Liver (tissue), 9 donors: Measurements from ENCODE around the gene LCE2C. TPM values are rescaled to one million over a fixed set of nuclear protein-coding genes. Genes with fewer than 3 reads are reported as not detected.

ENCODE experiments used
- DNase-seq: peaks from one replicate; pipeline ENCODE4 v3.0.0-alpha.2; 2017; ENCODE audit warnings: low spot score
- H3K27ac ChIP-seq, 2 donors: one replicate each; pipeline ENCODE4 v1.7.0; 2013; ENCODE audit warnings: inconsistent platforms in 2 of 2, low read length in 2 of 2, control low read depth in 1 of 2, low read depth in 1 of 2, mild to moderate bottlenecking in 1 of 2
- H3K27me3 ChIP-seq, 4 donors: one replicate each; pipeline versions ENCODE4 v1.6.1 to v1.7.0; 2013; ENCODE audit warnings: low read length in 3 of 4, inconsistent platforms in 1 of 4, mild to moderate bottlenecking in 1 of 4, moderate library complexity in 1 of 4; ENCODE audit not compliant: control insufficient read depth in 4 of 4, insufficient read depth in 4 of 4
- H3K36me3 ChIP-seq, 4 donors: one replicate each; pipeline versions ENCODE4 v1.6.1 to v1.7.0; 2013; ENCODE audit warnings: low read length in 3 of 4, mild to moderate bottlenecking in 3 of 4, low read depth in 1 of 4, moderate library complexity in 1 of 4; ENCODE audit not compliant: control insufficient read depth in 4 of 4, insufficient read depth in 3 of 4
- H3K4me1 ChIP-seq, 4 donors: one replicate each; pipeline versions ENCODE4 v1.6.1 to v1.7.0; 2013; ENCODE audit warnings: low read length in 3 of 4, mild to moderate bottlenecking in 3 of 4, moderate library complexity in 1 of 4; ENCODE audit not compliant: control insufficient read depth in 4 of 4, insufficient read depth in 4 of 4
- H3K4me3 ChIP-seq, 3 donors: one replicate each; pipeline versions ENCODE4 v1.6.1 to v1.7.0; 2013; ENCODE audit warnings: low read length in 3 of 3, control low read depth in 1 of 3, low read depth in 1 of 3, mild to moderate bottlenecking in 1 of 3
- H3K9ac ChIP-seq, 2 donors: one replicate each; pipeline ENCODE4 v1.7.0; 2013; ENCODE audit warnings: low read length in 2 of 2, mild to moderate bottlenecking in 2 of 2, moderate library complexity in 2 of 2, control low read depth in 1 of 2, low read depth in 1 of 2
- H3K9me3 ChIP-seq, 4 donors: one replicate each; pipeline versions ENCODE4 v1.6.1 to v1.7.0; 2013; ENCODE audit warnings: low read length in 3 of 4; ENCODE audit not compliant: control insufficient read depth in 4 of 4
- ATF3 ChIP-seq: IDR thresholded peaks from 2 replicates; pipeline ENCODE4 v1.6.1; 2016; ENCODE audit warnings: antibody characterized with exemption
- CTCF ChIP-seq: fragments of 150-350 bp; IDR thresholded peaks from 2 replicates; pipeline ENCODE4 v1.5.1; 2017; ENCODE audit warnings: improper control_type of control experiment, low read depth, low read length; ENCODE audit not compliant: missing input control
- EGR1 ChIP-seq, 2 donors: IDR thresholded peaks; 2 replicates each; pipeline ENCODE4 v1.6.1; 2016 to 2018; ENCODE audit warnings: antibody characterized with exemption in 2 of 2, low read depth in 2 of 2
- FOXA1 ChIP-seq: IDR thresholded peaks from 2 replicates; pipeline ENCODE4 v1.6.1; 2016; ENCODE audit warnings: antibody characterized with exemption
- FOXA2 ChIP-seq: IDR thresholded peaks from 2 replicates; pipeline ENCODE4 v1.6.1; 2016; ENCODE audit warnings: antibody characterized with exemption
- GABPA ChIP-seq, 2 donors: IDR thresholded peaks in 1 of 2; conservative IDR thresholded peaks in 1 of 2; 2 replicates each; pipeline ENCODE4 v1.6.1; 2016; ENCODE audit warnings: antibody characterized with exemption in 2 of 2, mild to moderate bottlenecking in 1 of 2, moderate library complexity in 1 of 2
- HNF4A ChIP-seq, 2 donors: conservative IDR thresholded peaks; 2 replicates each; pipeline ENCODE4 v1.6.1; 2016; ENCODE audit warnings: antibody characterized with exemption in 2 of 2, mild to moderate bottlenecking in 2 of 2
- HNF4G ChIP-seq: IDR thresholded peaks from 2 replicates; pipeline ENCODE4 v1.6.1; 2016; ENCODE audit warnings: antibody characterized with exemption
- JUND ChIP-seq, 2 donors: IDR thresholded peaks; 2 replicates each; pipeline ENCODE4 v1.6.1; 2016; ENCODE audit warnings: antibody characterized with exemption in 2 of 2
- MAX ChIP-seq: IDR thresholded peaks from 2 replicates; pipeline ENCODE4 v1.6.1; 2016; ENCODE audit warnings: antibody characterized with exemption
- NR2F2 ChIP-seq: IDR thresholded peaks from 2 replicates; pipeline ENCODE4 v1.6.1; 2016; ENCODE audit warnings: antibody characterized with exemption
- RAD21 ChIP-seq, 2 donors: IDR thresholded peaks; 2 replicates each; pipeline ENCODE4 v1.6.1; 2016; ENCODE audit warnings: antibody characterized with exemption in 2 of 2, mild to moderate bottlenecking in 2 of 2
- REST ChIP-seq: IDR thresholded peaks from 2 replicates; pipeline ENCODE4 v1.6.1; 2016; ENCODE audit warnings: antibody characterized with exemption, mild to moderate bottlenecking
- RXRA ChIP-seq, 2 donors: IDR thresholded peaks; 2 replicates each; pipeline ENCODE4 v1.6.1; 2017 to 2018; ENCODE audit warnings: antibody characterized with exemption in 2 of 2, mild to moderate bottlenecking in 1 of 2
- SP1 ChIP-seq: IDR thresholded peaks from 2 replicates; pipeline ENCODE4 v1.6.1; 2018; ENCODE audit warnings: antibody characterized with exemption, mild to moderate bottlenecking
- TAF1 ChIP-seq: conservative IDR thresholded peaks from 2 replicates; pipeline ENCODE4 v1.6.1; 2016; ENCODE audit warnings: antibody characterized with exemption, mild to moderate bottlenecking
- YY1 ChIP-seq: IDR thresholded peaks from 2 replicates; pipeline ENCODE4 v1.6.1; 2016; ENCODE audit warnings: antibody characterized with exemption, mild to moderate bottlenecking
- ZBTB33 ChIP-seq: IDR thresholded peaks from 2 replicates; pipeline ENCODE4 v1.6.1; 2016; ENCODE audit warnings: antibody characterized with exemption
- WGBS: extraction: QIAGEN DNeasy Blood & Tissue Kit; methylation state at CpG from one replicate; pipeline ENCODE4 v1.1.7; 2013; 5-methylcytosine and 5-hydroxymethylcytosine counted together
- polyA plus RNA-seq, 2 donors: library from polyadenylated mRNA; stranded (reverse) in 1 of 2; unstranded in 1 of 2; fragments of 200-250 nt in 1 of 2; fragments of >200 nt in 1 of 2; fragmentation: Nextera tagmentation in 1 of 2; extraction: Ambion mirVana in 1 of 2; gene quantifications; one replicate each; pipeline versions ENCODE4 v1.2.1 to v1.2.3, GENCODE V29; 2013 to 2015
- total RNA-seq, 2 donors: library from RNA; depleted of rRNA; stranded (reverse); fragments of >200 nt; gene quantifications; one replicate each; pipeline ENCODE4 v1.2.3, GENCODE V29; 2014
- donor health status: healthy.
- donor health status: healthy.
- donor health status: healthy.
- donor health status: healthy.
- donor health status: healthy.

The LCE2C gene
- total and polyA plus RNA-seq, 4 donors: not detected

GRCh38 chr1:152673016-152673415 is 2.1 kb upstream of the LCE2C start:
- no peak overlapping the region for H3K27ac ChIP-seq
- no peak overlapping the region for H3K9ac ChIP-seq
- no peaks in the 10 kb centered on the region for H3K9me3 ChIP-seq
- no peaks in the 10 kb centered on the region for H3K27me3 ChIP-seq
- no peak for DNase-seq
- H3K36me3 ChIP-seq: no peaks in the 10 kb centered on the region
- TF ChIP-seq JUND (IDR thresholded peaks at IDR 0.05) (no peak), REST (no peak), MAX (no peak), RXRA (IDR thresholded peaks at IDR 0.05) (no peak), ZBTB33 (no peak), SP1 (no peak), HNF4G (no peak), CTCF (no peak), FOXA1 (no peak), FOXA2 (no peak), EGR1 (IDR thresholded peaks at IDR 0.05; ENCODE audit: low read depth in 2 of 2) (no peak), YY1 (no peak), HNF4A (conservative IDR thresholded peaks at IDR 0.05) (no peak), NR2F2 (no peak), TAF1 (no peak), ATF3 (no peak), GABPA (IDR thresholded peaks at IDR 0.05 in 1 of 2, conservative IDR thresholded peaks at IDR 0.05 in 1 of 2) (no peak), RAD21 (IDR thresholded peaks at IDR 0.05) (no peak)
- WGBS: 73% methylated on average over 2 of the region's 2 CpGs
- no peaks in the 10 kb centered on the region for H3K4me1 ChIP-seq
- H3K4me3 ChIP-seq: no peak overlapping the region

GRCh38 chr1:152679459-152679858 is 4.4 kb downstream of the LCE2C start:
- no peak for TF ChIP-seq NR2F2
- TF ChIP-seq GABPA (IDR thresholded peaks at IDR 0.05 in 1 of 2, conservative IDR thresholded peaks at IDR 0.05 in 1 of 2): no peak
- TF ChIP-seq SP1: no peak
- no peak for TF ChIP-seq HNF4G
- no peak for TF ChIP-seq HNF4A (conservative IDR thresholded peaks at IDR 0.05)
- TF ChIP-seq RAD21 (IDR thresholded peaks at IDR 0.05): no peak
- TF ChIP-seq EGR1 (IDR thresholded peaks at IDR 0.05; ENCODE audit: low read depth in 2 of 2): no peak
- no peaks in the 10 kb centered on the region for H3K36me3 ChIP-seq
- no peak overlapping the region for H3K4me3 ChIP-seq
- WGBS: 44% methylated on average over 6 of the region's 6 CpGs
- no peak overlapping the region for H3K9ac ChIP-seq
- no peak for DNase-seq
- H3K27me3 ChIP-seq: no peaks in the 10 kb centered on the region
- no peak overlapping the region for H3K27ac ChIP-seq
- no peaks in the 10 kb centered on the region for H3K4me1 ChIP-seq
- H3K9me3 ChIP-seq: no peaks in the 10 kb centered on the region
